SU-DHL-6 (cell line): ENCODE results near the gene RPL18A.

Experiments
- EZH2phosphoT487 ChIP-seq: fragments of 200-600 bp; sonication (generic), shearing (Covaris generic); conservative IDR thresholded peaks from 2 replicates; pipeline ENCODE4 v1.6.1; 2018; ENCODE audit warnings: mild to moderate bottlenecking, antibody characterized with exemption, low read length, moderate library complexity, mixed read lengths
- TF ChIP-seq, protein P1 (sequence below): fragments of 200-600 bp; sonication (generic); IDR thresholded peaks from one replicate; pipeline ENCODE4 v1.5.1; 2017; ENCODE audit warnings: antibody characterized with exemption, mild to moderate bottlenecking, low read length, moderate library complexity; ENCODE audit not compliant: insufficient read depth, poor library complexity, severe bottlenecking

DNA sequence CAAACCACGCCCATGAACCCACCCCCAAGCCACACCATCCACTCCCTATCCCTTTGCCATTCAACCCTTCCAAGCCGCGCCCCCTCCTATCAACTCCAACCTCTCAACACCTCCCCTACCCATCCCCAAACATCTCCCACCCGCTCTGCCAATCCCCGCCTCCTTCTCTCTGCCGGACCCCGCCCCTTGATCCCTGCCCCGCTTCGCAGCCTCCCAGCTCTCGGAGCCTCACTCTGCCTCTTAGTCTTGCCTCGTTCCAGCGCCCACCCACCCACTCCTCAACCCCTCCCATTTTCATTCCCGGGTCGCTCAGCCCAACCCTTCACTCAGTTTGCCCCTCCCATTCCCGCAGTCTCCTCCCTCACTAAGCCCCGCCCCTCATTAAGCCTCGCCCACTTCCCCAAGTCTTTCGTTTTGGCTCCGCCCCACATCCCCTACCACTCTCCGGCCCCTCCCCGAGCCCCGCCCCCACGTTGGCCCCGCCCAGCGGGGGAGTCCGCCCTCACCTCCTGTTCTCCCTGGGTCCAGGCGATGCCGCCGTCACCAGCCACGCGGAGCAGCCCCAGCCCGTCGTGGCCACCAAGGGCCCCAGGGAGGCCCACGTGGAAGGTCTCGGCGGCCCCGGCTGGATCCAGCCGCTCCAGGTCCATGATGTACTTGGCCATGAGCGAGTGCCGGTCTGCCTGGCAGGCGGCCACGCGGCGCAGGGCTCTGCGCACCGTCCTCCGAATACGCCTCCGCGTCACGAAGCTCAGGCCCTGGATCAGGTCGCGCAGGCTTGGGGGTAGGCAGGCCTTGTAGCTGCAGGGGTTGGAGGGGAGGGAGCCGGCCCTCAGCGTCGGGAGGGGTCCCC, 17.7 kb upstream of the RPL18A start:
- TF ChIP-seq, protein P1, sequence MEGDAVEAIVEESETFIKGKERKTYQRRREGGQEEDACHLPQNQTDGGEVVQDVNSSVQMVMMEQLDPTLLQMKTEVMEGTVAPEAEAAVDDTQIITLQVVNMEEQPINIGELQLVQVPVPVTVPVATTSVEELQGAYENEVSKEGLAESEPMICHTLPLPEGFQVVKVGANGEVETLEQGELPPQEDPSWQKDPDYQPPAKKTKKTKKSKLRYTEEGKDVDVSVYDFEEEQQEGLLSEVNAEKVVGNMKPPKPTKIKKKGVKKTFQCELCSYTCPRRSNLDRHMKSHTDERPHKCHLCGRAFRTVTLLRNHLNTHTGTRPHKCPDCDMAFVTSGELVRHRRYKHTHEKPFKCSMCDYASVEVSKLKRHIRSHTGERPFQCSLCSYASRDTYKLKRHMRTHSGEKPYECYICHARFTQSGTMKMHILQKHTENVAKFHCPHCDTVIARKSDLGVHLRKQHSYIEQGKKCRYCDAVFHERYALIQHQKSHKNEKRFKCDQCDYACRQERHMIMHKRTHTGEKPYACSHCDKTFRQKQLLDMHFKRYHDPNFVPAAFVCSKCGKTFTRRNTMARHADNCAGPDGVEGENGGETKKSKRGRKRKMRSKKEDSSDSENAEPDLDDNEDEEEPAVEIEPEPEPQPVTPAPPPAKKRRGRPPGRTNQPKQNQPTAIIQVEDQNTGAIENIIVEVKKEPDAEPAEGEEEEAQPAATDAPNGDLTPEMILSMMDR = no peak
- no peak for TF ChIP-seq EZH2phosphoT487
